H1 (cell line): Measurements from ENCODE around the gene PALM3. TPM values are rescaled to one million over a fixed set of nuclear protein-coding genes. Genes with fewer than 3 reads are reported as not detected.

Experiments used
- KDM1A ChIP-seq: fragments of 200-600, 300-600 bp; sonication (generic); IDR thresholded peaks from 2 replicates; pipeline ENCODE4 v1.7.1; 2016; ENCODE audit warnings: mild to moderate bottlenecking, low read length, borderline replicate concordance
- SUZ12 ChIP-seq: fragments of 200-600 bp; sonication (generic); IDR thresholded peaks from 2 replicates; pipeline ENCODE4 v1.6.1; 2012; ENCODE audit warnings: mild to moderate bottlenecking, inconsistent platforms, low read length, moderate library complexity, mixed read lengths
- polyA plus RNA-seq, 7 experiments: library from polyadenylated mRNA; depleted of rRNA in 3 of 7; stranded (reverse) in 5 of 7; unstranded in 2 of 7; fragments of >200 nt in 5 of 7; fragments of 200-250 nt in 2 of 7; gene quantifications; 1 replicate in 5 of 7; 2 replicates in 1 of 7; 4 replicates in 1 of 7; pipeline versions ENCODE4 v1.2.1 to v1.2.3, GENCODE V29; 2011 to 2013; ENCODE audit warnings: missing spikeins in 2 of 7, mixed read lengths in 2 of 7
- total RNA-seq: library from RNA; stranded (reverse); fragmentation: NEBNext Ultra II Directional; extraction: Animal tissue kit (Norgen Biotek cat#: 25700); gene quantifications from 2 replicates; pipeline ENCODE4 v1.2.1, GENCODE V29; 2021

Gene PALM3
- total and polyA plus RNA-seq, 2 of the 8 experiments (the other 6 are each of a cell fraction or from before 2014, with no cell fraction given) = 5.8 to 31.3 TPM

DNA sequence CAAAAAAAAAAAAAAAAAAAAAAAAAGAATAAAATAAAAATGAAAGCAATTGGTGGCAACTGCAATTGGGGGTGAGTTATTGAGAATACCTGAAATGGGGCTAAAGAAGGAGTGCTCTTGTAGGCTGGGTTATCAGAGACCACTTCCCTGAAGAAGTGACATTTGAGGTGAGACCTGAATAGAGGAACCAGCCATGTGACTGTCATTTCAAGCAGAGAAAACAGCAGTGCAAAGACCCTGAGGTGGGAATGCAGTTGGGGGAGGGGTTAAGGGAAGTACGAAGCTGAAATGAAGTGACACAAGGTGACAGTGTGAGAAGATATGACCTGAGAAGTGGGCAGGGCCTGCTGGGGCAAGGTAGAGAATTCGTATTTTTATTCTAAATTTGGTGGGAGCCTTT is 4.3 kb upstream of the PALM3 start (continued):
- no peak for TF ChIP-seq KDM1A
- TF ChIP-seq SUZ12 = no peak
